ENCODE measurements around the gene ITPR1. TPM values are rescaled to one million over a fixed set of nuclear protein-coding genes. Genes with fewer than 3 reads are reported as not detected.

Gene ITPR1
- total and polyA plus RNA-seq, 10 of the 15 experiments (the other 5 are each of a cell fraction or from before 2014, with no cell fraction given) = 12.2 to 239 (median 28.4) TPM

GRCh38 chr3:4517093-4517492, 23.9 kb downstream of the ITPR1 start:
- Histone ChIP-seq H2AFZ (ENCODE audit: control insufficient read depth, low read depth, low read length) (no peak overlapping the region), H3K27me3 (replicated peaks in 1 of 2; ENCODE audit: control insufficient read depth in 2 of 2, insufficient read depth in 2 of 2, low read length in 1 of 2) (no peaks in the 10 kb centered on the region), H4K20me1 (ENCODE audit: control insufficient read depth, insufficient read depth) (peaks cover 7% of the 10 kb centered on the region; the same call in 1 of the 2 replicates), H3K4me1 (ENCODE audit: control insufficient read depth, insufficient read depth, low read length) (peaks cover 8% of the 10 kb centered on the region), H3K4me3 (no peak overlapping the region), H3K27ac (ENCODE audit: control insufficient read depth, insufficient read depth) (no peak overlapping the region), H3K36me3 (ENCODE audit: control insufficient read depth in 2 of 2, insufficient read depth in 2 of 2, low read length in 1 of 2) (peaks cover 4 to 14% of the 10 kb centered on the region in 2 experiments; a peak in 3 of 4 replicates), H3K9ac (ENCODE audit: control insufficient read depth, insufficient read depth, low read length) (no peak overlapping the region), H3K9me3 (replicated peaks; ENCODE audit: control insufficient read depth, insufficient read depth, low read length) (no peaks in the 10 kb centered on the region), H3K79me2 (ENCODE audit: control insufficient read depth, insufficient read depth, low read length) (no peaks in the 10 kb centered on the region; the same call in none of the 2 replicates), H3K4me2 (ENCODE audit: control insufficient read depth, insufficient read depth) (no peak overlapping the region)
- TF ChIP-seq SPI1 (IDR thresholded peaks at IDR 0.05; ENCODE audit: borderline replicate concordance, insufficient read depth, low read depth, low read length) = peak; percentile 58; the same call in 1 of the 2 replicates
- no peak for TF ChIP-seq USF2 (IDR thresholded peaks at IDR 0.05; ENCODE audit: borderline replicate concordance, low read depth, low read length)
- ChIA-PET POLR2A (interaction anchor here (2.4 kb wide), 1 partner anchor 9 kb away, joined by 14 read pairs; no protein-coding TSS in a partner anchor), RAD21 (ENCODE audit: unreplicated experiment) (interaction anchor here (0.8 to 2.4 kb wide), 5 partner anchors 9 to 69 kb away, joined by 3 to 7 read pairs (median 6); partner anchors contain the start of gene ITPR1), SMC1A (ENCODE audit: uncharacterized antibody, unreplicated experiment) (interaction anchor here (1.2 to 4.1 kb wide), 10 partner anchors 9 to 167 kb away, joined by 3 to 29 read pairs (median 4); partner anchors contain the start of genes ITPR1 and SUMF1), CTCF (interaction anchor here (0.8 to 2.8 kb wide), 5 partner anchors 8 to 166 kb away, joined by 3 to 7 read pairs (median 3); no protein-coding TSS in a partner anchor)
- no peak for DNase-seq (ENCODE audit: low read depth, low spot score)
- intact Hi-C loops (cut with micrococcal nuclease; ENCODE audit: unreplicated experiment) = no loop called here
- in situ Hi-C loops (cut with MboI) = no loop called here
- FAIRE-seq = no peak
- BruUV-seq (replicated peaks) = no TSS peak
- peak; percentile 24 for ATAC-seq
- WGBS (ENCODE audit: insufficient coverage, insufficient replicate concordance, low lambda C conversion rate, missing lambda C conversion rate) = 86% methylated on average over 5 of the region's 5 CpGs

- SMC1A ChIA-PET (ENCODE audit: uncharacterized antibody, unreplicated experiment) = interaction anchor here (1.2 to 4.1 kb wide), 10 partner anchors 10 to 167 kb away, joined by 3 to 29 read pairs (median 4); partner anchors contain the start of genes ITPR1 and SUMF1
- RAD21 ChIA-PET (ENCODE audit: unreplicated experiment) = interaction anchor here (0.6 to 2.4 kb wide), 6 partner anchors 10 to 91 kb away, joined by 3 to 7 read pairs (median 4); partner anchors contain the start of gene ITPR1
- no TSS peak for BruUV-seq (replicated peaks)
- Histone ChIP-seq H2AFZ (ENCODE audit: control insufficient read depth, low read depth, low read length) (no peak overlapping the region), H3K9ac (ENCODE audit: control insufficient read depth, insufficient read depth, low read length) (no peak overlapping the region), H3K9me3 (replicated peaks; ENCODE audit: control insufficient read depth, insufficient read depth, low read length) (no peaks in the 10 kb centered on the region), H4K20me1 (ENCODE audit: control insufficient read depth, insufficient read depth) (peaks cover 7% of the 10 kb centered on the region; the same call in 1 of the 2 replicates), H3K36me3 (ENCODE audit: control insufficient read depth in 2 of 2, insufficient read depth in 2 of 2, low read length in 1 of 2) (peaks cover 8 to 18% of the 10 kb centered on the region in 2 experiments; a peak in 3 of 4 replicates), H3K4me1 (ENCODE audit: control insufficient read depth, insufficient read depth, low read length) (peaks cover 8% of the 10 kb centered on the region), H3K27ac (ENCODE audit: control insufficient read depth, insufficient read depth) (no peak overlapping the region), H3K4me2 (ENCODE audit: control insufficient read depth, insufficient read depth) (no peak overlapping the region), H3K4me3 (no peak overlapping the region), H3K27me3 (replicated peaks in 1 of 2; ENCODE audit: control insufficient read depth in 2 of 2, insufficient read depth in 2 of 2, low read length in 1 of 2) (no peaks in the 10 kb centered on the region), H3K79me2 (ENCODE audit: control insufficient read depth, insufficient read depth, low read length) (no peaks in the 10 kb centered on the region; the same call in none of the 2 replicates)
- intact Hi-C loops (cut with micrococcal nuclease; ENCODE audit: unreplicated experiment) (no loop called here), in situ Hi-C loops (cut with MboI) (no loop called here)
- no peak for FAIRE-seq
- TF ChIP-seq TCF7 (IDR thresholded peaks at IDR 0.05; ENCODE audit: borderline replicate concordance) (no peak), STAT3 (IDR thresholded peaks at IDR 0.05; ENCODE audit: low read depth, low read length) (0 out of 2 replicates have a peak, but pooled peaks have one; percentile 28), SIX5 (IDR thresholded peaks at IDR 0.05; ENCODE audit: low read depth, low read length, severe bottlenecking) (no peak), SPI1 (IDR thresholded peaks at IDR 0.05; ENCODE audit: borderline replicate concordance, insufficient read depth, low read depth, low read length) (no peak)
- POLR2A ChIA-PET = interaction anchor here (2.4 kb wide), 1 partner anchor 9 kb away, joined by 14 read pairs; no protein-coding TSS in a partner anchor
- 31% methylated on average over 3 of the region's 3 CpGs for WGBS (ENCODE audit: insufficient coverage, insufficient replicate concordance, low lambda C conversion rate, missing lambda C conversion rate)
- DNase-seq (ENCODE audit: low read depth, low spot score) = no peak
- peak; percentile 68 for ATAC-seq
- CTCF ChIA-PET = interaction anchor here (0.8 to 2.8 kb wide), 7 partner anchors 8 to 167 kb away, joined by 3 to 7 read pairs (median 3); no protein-coding TSS in a partner anchor
Measured at GRCh38 chr3:4517643-4518311, 24.6 kb downstream of the ITPR1 start.

Measured in GM12878 (cell line).